Thoracic aorta (tissue), 2 donors: ENCODE measurements around the gene CRB2. TPM values are rescaled to one million over a fixed set of nuclear protein-coding genes. Genes with fewer than 3 reads are reported as not detected.

Experiments
- ATAC-seq: fragments of 150-250 bp; one replicate; pipeline ENCODE4 v1.8.0; 2017; ENCODE audit warnings: low read depth; ENCODE audit not compliant: insufficient number of reproducible peaks, low FRiP score
- DNase-seq: peaks from one replicate; pipeline ENCODE4 v3.0.0-alpha.2; 2020; ENCODE audit warnings: low spot score
- H3K27ac ChIP-seq, 2 donors: fragments of 200-600 bp; sonication (generic); 1 replicate in 1 of 2; 2 replicates in 1 of 2; pipeline ENCODE4 v1.5.1; 2016; ENCODE audit warnings: mild to moderate bottlenecking in 2 of 2, moderate library complexity in 2 of 2
- H3K27me3 ChIP-seq: fragments of 200-600 bp; sonication (generic); replicated peaks from 2 replicates; pipeline ENCODE4 v1.6.0; 2016; ENCODE audit warnings: mild to moderate bottlenecking; ENCODE audit not compliant: insufficient read depth
- H3K36me3 ChIP-seq: fragments of 200-600 bp; sonication (generic); one replicate; pipeline ENCODE4 v1.5.1; 2016
- H3K4me1 ChIP-seq, 2 donors: fragments of 200-600 bp; sonication (generic); 1 replicate in 1 of 2; 2 replicates in 1 of 2; pipeline versions ENCODE4 v1.5.1 to v1.6.0; 2016; ENCODE audit warnings: low read depth in 2 of 2, mild to moderate bottlenecking in 1 of 2; ENCODE audit not compliant: control insufficient read depth in 1 of 2
- H3K4me3 ChIP-seq: fragments of 200-600 bp; sonication (generic); 2 replicates; pipeline ENCODE4 v1.5.1; 2016; ENCODE audit warnings: mild to moderate bottlenecking
- H3K9me3 ChIP-seq: fragments of 200-600 bp; sonication (generic); 2 replicates; pipeline ENCODE4 v1.5.1; 2016
- total RNA-seq, 2 donors: library from RNA; depleted of rRNA; stranded (reverse); fragments of >200 nt; gene quantifications; one replicate each; pipeline versions ENCODE4 v1.1.0 to v1.2.3, GENCODE V29; 2016
- TF ChIP-seq, protein P1 (sequence below): fragments of 200-600 bp; sonication (generic); IDR thresholded peaks from one replicate; pipeline ENCODE4 v1.5.1; 2019; ENCODE audit warnings: antibody characterized with exemption

The CRB2 gene
- total RNA-seq, 2 donors from 2014 or later, result not detected

DNA sequence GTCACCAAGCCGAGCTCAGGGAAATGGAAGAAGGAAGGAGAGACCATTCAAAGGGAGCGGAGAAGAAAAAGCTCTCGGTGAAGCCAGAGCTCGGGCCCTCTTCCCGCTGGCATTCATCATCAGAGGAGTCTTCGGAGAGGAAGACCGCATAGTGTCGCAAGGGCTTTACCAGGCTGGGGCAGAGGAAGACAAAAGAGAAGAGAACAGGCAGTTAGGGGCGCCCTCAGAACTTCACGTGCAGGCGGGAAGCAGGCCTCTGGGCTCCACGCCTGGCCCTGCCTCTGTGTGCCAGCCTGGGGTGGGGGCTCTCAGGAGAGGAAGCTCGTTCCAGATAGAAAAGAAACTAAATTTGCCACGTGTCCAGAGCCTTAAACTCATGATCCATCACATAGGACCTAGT lies 31.7 kb downstream of the CRB2 start:
- H3K4me3 ChIP-seq, result no peak overlapping the region
- no peaks in the 10 kb centered on the region for H3K36me3 ChIP-seq
- H3K27me3 ChIP-seq, result no peaks in the 10 kb centered on the region
- DNase-seq (no peak), ATAC-seq (no peak)
- TF ChIP-seq, protein P1, sequence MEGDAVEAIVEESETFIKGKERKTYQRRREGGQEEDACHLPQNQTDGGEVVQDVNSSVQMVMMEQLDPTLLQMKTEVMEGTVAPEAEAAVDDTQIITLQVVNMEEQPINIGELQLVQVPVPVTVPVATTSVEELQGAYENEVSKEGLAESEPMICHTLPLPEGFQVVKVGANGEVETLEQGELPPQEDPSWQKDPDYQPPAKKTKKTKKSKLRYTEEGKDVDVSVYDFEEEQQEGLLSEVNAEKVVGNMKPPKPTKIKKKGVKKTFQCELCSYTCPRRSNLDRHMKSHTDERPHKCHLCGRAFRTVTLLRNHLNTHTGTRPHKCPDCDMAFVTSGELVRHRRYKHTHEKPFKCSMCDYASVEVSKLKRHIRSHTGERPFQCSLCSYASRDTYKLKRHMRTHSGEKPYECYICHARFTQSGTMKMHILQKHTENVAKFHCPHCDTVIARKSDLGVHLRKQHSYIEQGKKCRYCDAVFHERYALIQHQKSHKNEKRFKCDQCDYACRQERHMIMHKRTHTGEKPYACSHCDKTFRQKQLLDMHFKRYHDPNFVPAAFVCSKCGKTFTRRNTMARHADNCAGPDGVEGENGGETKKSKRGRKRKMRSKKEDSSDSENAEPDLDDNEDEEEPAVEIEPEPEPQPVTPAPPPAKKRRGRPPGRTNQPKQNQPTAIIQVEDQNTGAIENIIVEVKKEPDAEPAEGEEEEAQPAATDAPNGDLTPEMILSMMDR, result no peak
- no peaks in the 10 kb centered on the region for H3K9me3 ChIP-seq
- no peak overlapping the region for H3K27ac ChIP-seq
- H3K4me1 ChIP-seq, result no peaks in the 10 kb centered on the region

DNA sequence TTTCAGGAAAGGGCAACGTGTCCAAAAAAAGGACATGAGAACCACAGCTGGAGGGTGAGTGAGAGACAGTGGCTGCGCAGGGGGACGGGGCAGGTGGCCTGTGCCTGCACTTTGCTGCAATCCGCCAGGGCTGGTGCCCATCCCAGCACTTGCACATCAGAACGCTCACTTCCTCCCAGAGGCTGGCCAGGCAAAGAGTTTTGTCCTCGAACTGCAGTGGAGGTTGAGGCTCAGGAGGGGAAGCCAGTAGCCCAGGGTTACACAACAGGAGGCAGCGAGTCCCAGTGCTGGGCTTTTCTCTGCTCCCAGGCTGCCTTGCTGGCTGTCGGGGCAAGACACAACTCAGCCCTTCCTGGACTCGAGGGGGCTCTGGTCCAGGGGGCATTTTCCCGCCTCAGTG lies 33.1 kb downstream of the CRB2 start:
- no peak for ATAC-seq
- Histone ChIP-seq H3K36me3 (no peaks in the 10 kb centered on the region), H3K4me1 (no peaks in the 10 kb centered on the region), H3K27ac (no peak overlapping the region), H3K9me3 (no peaks in the 10 kb centered on the region), H3K27me3 (no peaks in the 10 kb centered on the region), H3K4me3 (no peak overlapping the region)
- no peak for DNase-seq
- TF ChIP-seq, protein P1, result no peak

DNA sequence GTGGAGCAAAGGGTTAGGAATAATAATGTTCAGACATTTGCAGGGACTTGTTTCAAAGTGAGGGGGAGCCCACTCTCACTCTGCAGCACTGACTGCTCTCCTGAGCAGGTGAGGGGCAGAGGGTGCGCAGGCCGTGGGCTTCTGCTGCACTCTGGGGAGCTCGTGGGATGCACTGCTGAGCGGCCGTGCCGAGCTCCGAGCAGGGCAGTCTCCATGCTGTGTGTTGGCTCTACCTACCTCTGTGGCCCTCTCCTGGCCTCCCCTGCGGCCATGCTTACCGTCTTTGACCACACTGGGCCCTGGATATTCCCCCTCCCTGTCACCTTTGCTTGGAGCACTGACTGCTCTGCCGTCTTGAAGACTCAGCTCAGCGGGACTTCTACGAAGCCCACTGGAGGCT lies 33.7 kb downstream of the CRB2 start:
- Histone ChIP-seq H3K36me3 (no peaks in the 10 kb centered on the region), H3K27me3 (no peaks in the 10 kb centered on the region), H3K27ac (no peak overlapping the region), H3K9me3 (no peaks in the 10 kb centered on the region), H3K4me1 (no peaks in the 10 kb centered on the region), H3K4me3 (no peak overlapping the region)
- DNase-seq, result no peak
- TF ChIP-seq, protein P1, result no peak
- no peak for ATAC-seq

DNA sequence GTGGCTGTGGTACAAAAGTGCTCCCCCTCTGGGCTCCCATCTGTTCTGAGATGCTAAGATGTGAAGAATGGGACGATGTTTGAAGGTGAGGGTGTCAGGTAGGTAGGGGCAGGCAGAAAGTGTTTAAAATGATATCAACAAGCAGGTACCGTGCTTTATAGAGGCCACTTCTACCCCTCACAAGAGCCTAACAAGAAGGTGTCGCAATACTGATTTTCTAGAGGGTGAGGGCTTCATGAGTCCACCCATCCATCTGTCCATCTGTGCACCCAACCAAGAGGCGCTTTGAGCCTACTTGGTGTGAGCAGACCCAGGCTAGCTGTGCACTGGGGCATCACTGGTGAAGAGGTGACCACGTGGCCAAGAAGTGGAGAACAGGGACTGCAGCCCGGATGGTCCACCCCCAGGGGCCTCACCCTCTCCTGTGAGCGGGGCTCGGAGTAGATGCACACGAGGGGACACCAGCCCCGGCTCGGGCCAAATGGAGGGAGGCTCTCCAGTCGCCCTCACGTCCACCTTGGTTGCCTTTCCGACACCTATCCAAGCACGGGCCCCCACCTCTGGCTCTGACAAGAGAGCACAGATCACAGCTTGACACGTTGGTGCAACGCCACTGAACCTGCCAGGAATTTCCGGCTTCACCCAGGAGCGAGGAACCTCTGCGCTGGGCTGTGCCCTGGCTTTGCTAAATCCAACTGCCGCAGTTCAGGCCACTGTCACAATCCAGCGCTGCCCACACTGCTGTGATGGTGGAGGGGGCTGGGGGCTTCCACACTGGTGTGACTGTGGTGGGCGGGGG lies 34.5 kb downstream of the CRB2 start:
- no peak for ATAC-seq
- no peak overlapping the region for H3K27ac ChIP-seq
- H3K36me3 ChIP-seq, result no peaks in the 10 kb centered on the region
- TF ChIP-seq, protein P1, result no peak
- H3K4me1 ChIP-seq, result no peaks in the 10 kb centered on the region
- DNase-seq, result no peak
- H3K9me3 ChIP-seq, result no peaks in the 10 kb centered on the region
- no peak overlapping the region for H3K4me3 ChIP-seq
- H3K27me3 ChIP-seq, result no peaks in the 10 kb centered on the region

DNA sequence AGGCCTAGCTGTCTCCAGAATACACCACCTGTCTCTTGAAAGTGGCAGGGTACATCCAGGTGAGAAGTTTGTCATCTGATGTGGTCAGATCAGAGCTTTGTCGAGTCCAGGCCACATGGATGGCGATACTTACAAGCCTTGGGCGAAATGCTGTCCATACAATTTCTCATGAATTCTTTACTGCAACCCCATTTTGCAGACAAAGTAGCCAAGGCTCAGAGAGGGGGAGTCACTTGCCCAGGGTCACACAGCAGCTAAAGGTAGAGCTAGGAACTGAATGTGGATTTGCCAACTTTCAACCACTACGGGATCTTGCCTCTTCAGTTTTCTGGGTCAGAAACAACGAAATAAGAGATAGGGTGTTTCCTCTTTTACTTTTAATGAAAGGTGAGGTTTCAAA lies 35.2 kb downstream of the CRB2 start:
- DNase-seq (no peak), ATAC-seq (no peak)
- TF ChIP-seq, protein P1, result no peak
- no peak overlapping the region for H3K27ac ChIP-seq
- H3K27me3 ChIP-seq, result no peaks in the 10 kb centered on the region
- H3K4me3 ChIP-seq, result no peak overlapping the region
- no peaks in the 10 kb centered on the region for H3K4me1 ChIP-seq
- no peaks in the 10 kb centered on the region for H3K36me3 ChIP-seq
- H3K9me3 ChIP-seq, result no peaks in the 10 kb centered on the region
